HG03175 (cell line): Measurements from ENCODE around the gene PRSS50.
"Not testable (repeated sequence)": the region's sequence is repeated elsewhere in the genome, so short reads cannot be mapped to it uniquely, and the experiment has no call there.

Source experiments
- ATAC-seq: cut with Tn5 transposase; IDR thresholded peaks from one replicate; pipeline ENCODE4 v1.9.1; 2021; ENCODE audit warnings: mild to moderate bottlenecking, moderate library complexity; ENCODE audit not compliant: unreplicated experiment

The PRSS50 gene, protein sequence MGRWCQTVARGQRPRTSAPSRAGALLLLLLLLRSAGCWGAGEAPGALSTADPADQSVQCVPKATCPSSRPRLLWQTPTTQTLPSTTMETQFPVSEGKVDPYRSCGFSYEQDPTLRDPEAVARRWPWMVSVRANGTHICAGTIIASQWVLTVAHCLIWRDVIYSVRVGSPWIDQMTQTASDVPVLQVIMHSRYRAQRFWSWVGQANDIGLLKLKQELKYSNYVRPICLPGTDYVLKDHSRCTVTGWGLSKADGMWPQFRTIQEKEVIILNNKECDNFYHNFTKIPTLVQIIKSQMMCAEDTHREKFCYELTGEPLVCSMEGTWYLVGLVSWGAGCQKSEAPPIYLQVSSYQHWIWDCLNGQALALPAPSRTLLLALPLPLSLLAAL

DNA sequence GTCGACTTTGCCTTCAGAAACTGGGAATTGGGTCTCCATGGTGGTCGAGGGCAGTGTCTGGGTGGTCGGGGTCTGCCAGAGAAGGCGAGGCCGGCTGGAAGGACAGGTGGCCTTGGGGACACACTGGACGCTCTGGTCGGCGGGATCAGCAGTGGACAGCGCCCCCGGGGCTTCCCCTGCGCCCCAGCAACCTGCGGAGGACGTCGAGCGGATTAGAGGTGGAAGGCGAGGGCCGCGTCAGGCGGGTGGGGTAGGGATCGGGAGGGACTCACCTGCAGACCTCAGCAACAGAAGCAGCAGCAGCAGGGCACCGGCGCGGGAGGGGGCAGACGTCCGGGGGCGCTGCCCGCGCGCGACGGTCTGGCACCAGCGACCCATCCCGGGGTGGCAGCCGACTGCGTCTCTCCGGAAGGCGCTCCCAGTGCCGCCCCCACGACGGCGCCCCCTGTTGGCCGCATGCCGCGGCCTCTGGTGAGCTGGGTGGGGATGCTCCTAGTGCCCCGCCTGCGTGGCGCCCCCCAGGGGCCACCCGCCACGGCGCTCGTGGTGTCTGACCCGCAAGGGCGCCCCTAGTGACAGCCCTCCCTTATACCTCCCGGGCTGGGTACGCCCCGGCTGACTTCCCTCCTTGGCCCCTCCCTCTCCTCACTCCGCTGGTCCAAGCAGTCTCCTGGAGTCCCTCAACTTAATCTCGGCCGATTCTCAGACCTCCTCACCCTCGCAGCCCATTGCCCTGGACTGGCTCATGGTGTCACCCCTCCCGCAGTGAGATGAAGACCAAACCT is at the start of gene PRSS50:
Gene PRSS50 (minus strand): TSS at position 423 of the 785 bp plus-strand sequence. CDS start 45 bp downstream, at position 378.
- no peak for ATAC-seq

- ATAC-seq: no peak
These were observed 46.5 kb upstream of the PRSS50 start for GRCh38 chr3:46764206-46764605.

- ATAC-seq: no peak
These were observed 45.5 kb upstream of the PRSS50 start for GRCh38 chr3:46763178-46763577.

- no peak for ATAC-seq
These were observed 41.8 kb upstream of the PRSS50 start for GRCh38 chr3:46759239-46760167.

GRCh38 chr3:46756642-46757041 is 39.0 kb upstream of the PRSS50 start:
- no peak for ATAC-seq

DNA sequence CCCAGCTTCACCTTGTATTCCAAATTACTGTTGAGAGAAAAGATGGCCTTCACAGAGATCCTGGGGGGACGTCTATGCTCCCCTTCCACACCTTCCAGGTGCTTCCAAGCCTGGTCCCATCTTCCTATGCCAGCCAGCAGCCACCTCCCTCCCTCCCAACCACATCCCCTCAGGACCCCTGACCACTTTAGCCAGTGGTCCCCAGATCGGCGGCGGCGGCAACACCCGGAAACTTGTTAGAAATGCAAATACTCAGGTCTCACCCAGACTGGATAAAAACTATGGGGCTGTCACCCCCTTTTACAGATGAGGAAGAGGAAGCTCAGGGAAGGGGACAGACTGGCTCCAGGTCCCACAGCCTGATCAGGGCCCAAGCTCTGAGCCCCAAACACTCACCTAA is 38.0 kb upstream of the PRSS50 start:
- ATAC-seq: no peak

DNA sequence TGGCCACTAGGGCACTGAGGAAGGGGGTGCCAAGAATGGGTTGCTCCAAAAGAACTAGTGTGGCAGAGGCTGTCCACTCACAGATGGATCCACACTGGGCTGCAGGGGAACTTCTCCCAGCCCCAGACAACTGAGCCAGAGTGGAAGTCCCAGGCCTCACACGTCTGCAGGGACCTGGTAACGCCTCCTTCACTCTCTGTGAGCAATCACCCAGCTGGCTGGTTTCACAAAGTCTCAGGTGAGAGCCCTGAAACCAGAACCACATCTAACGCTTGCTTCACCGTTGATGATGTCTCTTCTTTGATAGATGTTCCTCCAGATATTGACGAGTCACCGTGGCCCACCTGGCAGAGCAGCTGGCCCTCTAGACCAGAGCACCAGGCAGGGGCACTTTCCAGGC is 35.5 kb upstream of the PRSS50 start:
- not testable (repeated sequence) for ATAC-seq

GRCh38 chr3:46750555-46751038 is 32.9 kb upstream of the PRSS50 start:
- no peak for ATAC-seq

GRCh38 chr3:46749129-46749528 is 31.5 kb upstream of the PRSS50 start:
- no peak for ATAC-seq

DNA sequence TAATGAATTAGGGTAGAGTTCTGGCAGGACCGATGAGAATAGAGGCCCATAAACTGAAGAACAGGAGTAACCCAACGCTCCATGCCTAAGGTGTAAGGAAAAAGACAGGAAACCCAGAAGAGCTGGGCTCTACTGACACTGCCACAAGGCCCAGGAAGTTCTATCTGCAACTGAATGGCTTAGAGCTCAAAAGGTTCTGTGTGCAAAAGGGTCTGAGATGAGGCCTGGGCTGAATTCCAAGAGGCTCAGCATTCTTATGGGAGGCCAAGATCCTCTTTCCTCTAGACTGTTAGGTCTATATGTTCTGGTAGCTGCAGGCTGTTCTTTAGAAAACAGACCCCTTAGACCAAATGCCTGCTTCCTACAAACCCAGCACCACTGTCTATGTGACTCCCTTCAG is 30.5 kb upstream of the PRSS50 start:
- no peak for ATAC-seq

GRCh38 chr3:46746711-46747110 is 29.0 kb upstream of the PRSS50 start:
- ATAC-seq: no peak

DNA sequence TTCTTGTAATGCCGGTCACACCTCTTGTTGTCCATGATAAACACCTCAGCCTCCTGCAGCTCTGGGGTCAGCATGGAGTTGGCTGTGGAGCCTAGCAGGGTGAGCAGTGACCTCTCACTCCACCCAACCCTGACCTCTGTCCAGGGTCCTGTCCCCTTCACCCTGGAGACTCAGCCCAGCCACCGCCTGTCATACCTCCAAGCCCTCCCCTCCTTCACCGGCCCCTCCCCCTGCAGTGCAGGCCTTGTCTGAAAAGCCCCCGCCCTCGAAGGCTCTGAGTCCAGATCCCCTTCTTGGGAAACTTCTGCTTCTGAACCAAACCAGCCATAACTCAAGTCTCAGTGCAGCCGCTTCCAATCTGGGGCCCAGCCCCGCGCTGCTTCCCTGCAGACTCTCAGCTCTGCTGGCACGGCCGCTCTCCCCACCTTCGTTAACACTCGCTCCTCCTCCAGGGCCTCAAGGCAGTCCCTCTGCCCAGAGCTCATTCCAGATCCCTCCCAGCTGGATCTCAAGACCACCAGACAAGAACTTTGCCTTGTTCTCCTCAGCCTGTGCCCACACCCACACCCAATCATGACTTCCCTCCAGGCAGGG is 25.4 kb upstream of the PRSS50 start:
- no peak for ATAC-seq

- not testable (repeated sequence) for ATAC-seq
These were observed 21.9 kb upstream of the PRSS50 start for GRCh38 chr3:46739565-46739964.

GRCh38 chr3:46737329-46737731 is 19.7 kb upstream of the PRSS50 start:
- no peak for ATAC-seq

DNA sequence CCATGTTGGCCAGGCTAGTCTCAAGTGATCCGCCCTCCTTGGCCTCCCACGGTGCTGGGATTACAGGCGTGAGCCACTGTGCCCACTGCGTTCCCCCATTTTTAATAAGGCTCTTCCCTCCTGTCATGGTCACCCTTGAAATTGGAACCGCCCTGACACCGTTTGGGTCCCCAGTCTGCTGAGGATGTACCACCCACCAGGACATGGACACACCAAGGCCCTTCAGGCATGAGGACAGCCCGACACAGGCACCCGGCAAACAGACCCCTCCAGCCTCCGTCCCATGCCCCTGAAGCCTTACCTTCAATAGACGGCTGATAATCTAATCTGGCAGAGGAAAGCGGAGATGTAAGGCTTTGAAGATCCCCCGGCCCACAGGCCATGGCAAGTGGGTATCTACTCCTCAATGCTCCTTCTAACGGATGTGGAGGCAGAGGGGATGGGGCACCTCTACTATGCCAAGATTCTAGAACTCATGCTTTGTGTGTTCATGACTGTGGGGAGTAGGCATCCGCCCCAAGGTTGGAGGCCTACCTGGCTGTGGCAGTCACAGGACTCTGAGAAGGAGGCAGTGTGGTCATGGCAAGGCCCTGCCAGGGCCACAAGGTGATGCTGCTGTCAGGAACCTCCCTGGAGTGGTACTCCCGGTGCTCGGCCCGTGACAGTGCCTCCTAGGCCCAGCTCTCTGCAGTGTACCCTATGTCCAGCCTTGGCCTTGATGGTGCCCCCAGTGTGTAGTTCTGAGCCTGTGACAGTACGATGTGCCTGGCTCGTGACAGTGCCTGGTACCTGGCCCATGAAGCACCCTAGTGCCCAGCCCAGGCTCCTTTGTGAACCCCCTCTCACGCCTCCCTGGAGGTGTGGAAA is 18.6 kb upstream of the PRSS50 start:
- no peak for ATAC-seq

DNA sequence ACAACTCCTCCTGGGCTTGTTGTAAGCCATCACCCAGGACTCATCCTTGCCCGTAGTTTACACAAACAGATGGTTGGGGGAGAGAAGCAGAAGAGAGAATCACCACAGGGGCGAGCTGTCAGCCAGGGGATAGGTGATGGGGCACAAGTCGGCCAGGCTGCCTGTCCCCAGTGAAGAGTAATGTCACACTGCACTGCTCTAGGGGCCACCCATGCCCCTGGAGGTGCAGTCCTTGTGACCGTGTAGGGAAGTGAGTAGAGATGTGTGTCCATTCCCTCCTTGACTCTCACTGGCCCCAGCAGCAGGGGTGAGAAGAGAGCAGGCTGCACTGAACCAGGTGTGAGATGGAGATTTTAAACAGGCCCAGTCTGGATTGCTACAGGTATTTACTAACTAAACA is 17.1 kb upstream of the PRSS50 start:
- ATAC-seq: no peak

DNA sequence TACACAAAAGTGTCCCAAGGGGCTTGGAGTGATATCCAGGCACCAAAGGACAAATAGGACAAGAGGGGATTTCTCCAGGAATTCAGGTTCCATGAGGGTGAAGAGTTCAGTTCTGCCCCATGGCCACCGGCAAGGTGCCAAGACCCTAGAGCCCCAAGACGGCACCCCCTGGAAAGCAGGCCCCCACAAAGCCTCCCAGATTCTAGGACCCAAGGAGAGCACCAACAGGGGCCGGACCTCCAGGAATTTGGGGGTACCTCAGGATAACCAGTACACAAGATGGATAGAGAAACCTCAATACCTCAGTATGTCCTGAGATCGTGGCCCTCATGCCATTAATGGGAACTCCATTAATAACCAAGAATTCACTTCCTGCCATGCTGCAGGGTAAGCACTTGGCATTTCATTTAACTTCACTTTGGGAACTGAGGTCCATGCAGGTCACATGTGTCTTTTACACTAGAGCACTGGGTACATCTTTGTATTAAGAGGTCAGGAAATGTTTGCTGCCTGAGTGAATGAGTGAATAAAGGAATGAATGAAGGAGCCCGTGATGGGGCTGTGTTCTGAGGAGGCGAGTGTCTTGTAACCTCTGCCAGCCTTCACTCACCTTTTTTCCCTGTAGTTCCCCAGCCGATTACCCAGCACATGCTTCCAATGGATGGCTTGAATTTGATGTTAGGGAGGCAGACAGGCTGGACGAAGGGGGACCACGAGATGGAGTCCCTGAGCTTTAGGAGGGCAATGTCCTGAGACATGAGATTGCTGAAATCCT is 15.5 kb upstream of the PRSS50 start:
- ATAC-seq: no peak

- ATAC-seq: no peak
These were observed 14.1 kb upstream of the PRSS50 start for GRCh38 chr3:46731795-46732194.

DNA sequence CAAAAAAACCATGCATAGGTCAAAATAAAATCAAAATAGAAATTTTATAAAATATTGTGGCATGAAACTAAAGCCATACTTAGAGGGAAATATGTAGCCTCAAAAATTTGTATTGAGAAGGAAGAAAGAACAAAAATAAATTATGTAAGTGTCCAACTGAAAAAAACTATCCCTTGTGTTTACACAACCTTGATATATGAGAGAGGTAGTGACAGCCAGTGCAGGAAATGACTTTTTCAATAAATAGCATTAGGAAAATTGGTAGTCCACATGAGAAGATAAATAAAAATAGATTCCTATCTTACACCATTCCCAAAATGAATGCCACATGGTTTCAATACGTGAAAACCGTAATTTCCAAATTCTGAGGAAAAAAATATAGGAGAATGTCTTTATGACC is 13.2 kb upstream of the PRSS50 start:
- ATAC-seq: no peak
